ENCODE measurements around the gene MAGED4.

DNA sequence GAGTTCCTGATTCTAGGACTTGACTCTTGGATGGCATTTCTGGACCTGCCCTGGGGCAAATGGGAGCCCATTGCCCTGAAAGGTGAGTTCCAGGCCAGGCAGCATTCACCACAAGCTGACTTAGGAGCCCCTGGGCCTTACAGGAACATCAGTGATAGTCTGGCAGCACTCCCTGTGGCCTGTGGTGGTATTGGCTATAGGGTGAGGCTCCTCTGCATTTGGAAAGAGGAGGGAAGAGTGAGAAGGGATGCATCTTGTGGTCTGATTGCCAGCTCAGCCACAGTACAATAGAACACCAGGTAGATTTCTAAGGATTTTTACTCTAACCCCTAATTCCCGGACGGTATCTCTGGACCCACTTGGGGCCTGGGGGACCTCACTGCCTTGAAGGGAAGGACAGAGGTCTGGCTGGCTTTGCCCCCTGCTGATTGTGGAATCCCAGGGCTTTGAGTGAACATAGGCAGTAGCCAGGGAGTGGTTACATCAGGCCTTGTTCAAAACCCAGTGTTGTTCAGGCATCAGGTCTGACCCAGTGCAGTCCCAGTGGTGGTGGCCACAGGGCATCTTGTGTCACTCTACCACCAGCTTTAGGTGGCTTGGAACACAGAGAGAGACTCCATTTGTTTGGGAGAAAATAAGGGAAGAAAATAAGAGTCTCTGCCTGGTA, 32.9 kb downstream of the MAGED4 start:
- TF ChIP-seq, protein P1, sequence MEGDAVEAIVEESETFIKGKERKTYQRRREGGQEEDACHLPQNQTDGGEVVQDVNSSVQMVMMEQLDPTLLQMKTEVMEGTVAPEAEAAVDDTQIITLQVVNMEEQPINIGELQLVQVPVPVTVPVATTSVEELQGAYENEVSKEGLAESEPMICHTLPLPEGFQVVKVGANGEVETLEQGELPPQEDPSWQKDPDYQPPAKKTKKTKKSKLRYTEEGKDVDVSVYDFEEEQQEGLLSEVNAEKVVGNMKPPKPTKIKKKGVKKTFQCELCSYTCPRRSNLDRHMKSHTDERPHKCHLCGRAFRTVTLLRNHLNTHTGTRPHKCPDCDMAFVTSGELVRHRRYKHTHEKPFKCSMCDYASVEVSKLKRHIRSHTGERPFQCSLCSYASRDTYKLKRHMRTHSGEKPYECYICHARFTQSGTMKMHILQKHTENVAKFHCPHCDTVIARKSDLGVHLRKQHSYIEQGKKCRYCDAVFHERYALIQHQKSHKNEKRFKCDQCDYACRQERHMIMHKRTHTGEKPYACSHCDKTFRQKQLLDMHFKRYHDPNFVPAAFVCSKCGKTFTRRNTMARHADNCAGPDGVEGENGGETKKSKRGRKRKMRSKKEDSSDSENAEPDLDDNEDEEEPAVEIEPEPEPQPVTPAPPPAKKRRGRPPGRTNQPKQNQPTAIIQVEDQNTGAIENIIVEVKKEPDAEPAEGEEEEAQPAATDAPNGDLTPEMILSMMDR (IDR thresholded peaks at IDR 0.05) = no peak
- no peak for TF ChIP-seq POLR2A (IDR thresholded peaks at IDR 0.05)
